Prostate gland (tissue), 2 donors: Measurements from ENCODE around the gene PGGHG. TPM values are rescaled to one million over a fixed set of nuclear protein-coding genes. Genes with fewer than 3 reads are reported as not detected.

Source experiments
- DNase-seq: peaks from one replicate; pipeline ENCODE4 v3.0.0-alpha.2; 2019; ENCODE audit warnings: low spot score
- H3K27ac ChIP-seq, 2 donors: fragments of 200-600 bp; sonication (generic); 2 replicates each; pipeline ENCODE4 v1.5.1; 2017 to 2019
- H3K27me3 ChIP-seq: fragments of 200-600 bp; sonication (generic); replicated peaks from 2 replicates; pipeline ENCODE4 v1.5.1; 2019; ENCODE audit not compliant: insufficient read depth
- H3K36me3 ChIP-seq, 2 donors: fragments of 200-600 bp; sonication (generic); 1 replicate in 1 of 2; 2 replicates in 1 of 2; pipeline versions ENCODE4 v1.5.1 to v1.8.1; 2017 to 2019
- H3K4me1 ChIP-seq: fragments of 200-600 bp; sonication (generic); replicated peaks from 2 replicates; pipeline ENCODE4 v1.5.1; 2019
- H3K4me3 ChIP-seq, 2 donors: fragments of 200-600 bp; sonication (generic); 2 replicates each; pipeline ENCODE4 v1.5.1; 2017 to 2019
- H3K9me3 ChIP-seq: fragments of 200-600 bp; sonication (generic); 2 replicates; pipeline ENCODE4 v1.5.1; 2017
- POLR2A ChIP-seq: fragments of 450-650 bp; IDR thresholded peaks from one replicate; pipeline ENCODE4 v1.6.1; 2016; ENCODE audit warnings: antibody characterized with exemption, mild to moderate bottlenecking
- POLR2AphosphoS5 ChIP-seq: sonication (generic); formaldehyde crosslinking; IDR thresholded peaks from one replicate; pipeline ENCODE4 v1.6.1; 2017; ENCODE audit warnings: antibody characterized with exemption
- WGBS: methylation state at CpG from one replicate; pipeline ENCODE4 v1.1.5; 2018; 5-methylcytosine and 5-hydroxymethylcytosine counted together
- intact Hi-C: fragments of 100-400 bp; cut with DNase I; formaldehyde crosslinking; loops from one replicate; pipeline ENCODE4 v1.14.2; 2022
- total RNA-seq, 2 donors: library from RNA; depleted of rRNA; stranded (reverse); fragments of >200 nt; gene quantifications; one replicate each; pipeline ENCODE4 v1.1.0, GENCODE V29; 2016
- TF ChIP-seq, protein P1 (sequence below), 4 experiments: fragments of 200-600 bp in 2 of 4; fragments of 450-650 bp in 2 of 4; sonication (generic) in 2 of 4; IDR thresholded peaks; 1 replicate in 3 of 4; 2 replicates in 1 of 4; pipeline ENCODE4 v1.5.1; 2016 to 2019; ENCODE audit warnings: antibody characterized with exemption in 4 of 4, mild to moderate bottlenecking in 2 of 4, moderate library complexity in 2 of 4

The PGGHG gene
- total RNA-seq, 2 donors from 2014 or later = 18.4 to 63.1 TPM

DNA sequence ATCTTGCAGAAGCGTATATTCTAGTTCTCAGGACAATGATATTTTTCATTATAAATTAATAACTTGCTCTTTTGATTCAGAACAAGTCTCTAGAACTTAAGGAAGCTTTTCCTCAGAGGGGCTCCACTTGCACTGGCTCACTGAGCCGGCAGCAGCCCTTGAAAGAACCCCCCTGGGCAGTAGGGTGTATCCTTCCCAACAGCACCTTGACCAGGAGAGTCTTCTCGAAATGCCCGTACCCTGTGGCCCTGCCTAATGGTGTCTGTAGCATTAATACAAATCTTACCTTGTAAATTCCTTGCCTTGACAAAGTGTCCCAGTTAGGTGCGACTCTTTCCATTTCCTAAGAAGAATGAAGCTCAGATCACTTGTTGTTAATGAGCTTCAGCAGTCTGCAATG, 38.7 kb upstream of the PGGHG start:
- Histone ChIP-seq H3K4me1 (no peaks in the 10 kb centered on the region), H3K36me3 (peaks cover 7 to 12% of the 10 kb centered on the region in 2 donors), H3K27ac (no peak overlapping the region), H3K27me3 (no peaks in the 10 kb centered on the region), H3K4me3 (no peak overlapping the region), H3K9me3 (no peaks in the 10 kb centered on the region)
- WGBS = 79% methylated on average over 5 of the region's 5 CpGs
- intact Hi-C loops = no loop called here
- no peak for TF ChIP-seq POLR2AphosphoS5
- no peak for TF ChIP-seq POLR2A
- TF ChIP-seq, protein P1, sequence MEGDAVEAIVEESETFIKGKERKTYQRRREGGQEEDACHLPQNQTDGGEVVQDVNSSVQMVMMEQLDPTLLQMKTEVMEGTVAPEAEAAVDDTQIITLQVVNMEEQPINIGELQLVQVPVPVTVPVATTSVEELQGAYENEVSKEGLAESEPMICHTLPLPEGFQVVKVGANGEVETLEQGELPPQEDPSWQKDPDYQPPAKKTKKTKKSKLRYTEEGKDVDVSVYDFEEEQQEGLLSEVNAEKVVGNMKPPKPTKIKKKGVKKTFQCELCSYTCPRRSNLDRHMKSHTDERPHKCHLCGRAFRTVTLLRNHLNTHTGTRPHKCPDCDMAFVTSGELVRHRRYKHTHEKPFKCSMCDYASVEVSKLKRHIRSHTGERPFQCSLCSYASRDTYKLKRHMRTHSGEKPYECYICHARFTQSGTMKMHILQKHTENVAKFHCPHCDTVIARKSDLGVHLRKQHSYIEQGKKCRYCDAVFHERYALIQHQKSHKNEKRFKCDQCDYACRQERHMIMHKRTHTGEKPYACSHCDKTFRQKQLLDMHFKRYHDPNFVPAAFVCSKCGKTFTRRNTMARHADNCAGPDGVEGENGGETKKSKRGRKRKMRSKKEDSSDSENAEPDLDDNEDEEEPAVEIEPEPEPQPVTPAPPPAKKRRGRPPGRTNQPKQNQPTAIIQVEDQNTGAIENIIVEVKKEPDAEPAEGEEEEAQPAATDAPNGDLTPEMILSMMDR (IDR thresholded peaks at IDR 0.05) = no peak
- no peak for DNase-seq

DNA sequence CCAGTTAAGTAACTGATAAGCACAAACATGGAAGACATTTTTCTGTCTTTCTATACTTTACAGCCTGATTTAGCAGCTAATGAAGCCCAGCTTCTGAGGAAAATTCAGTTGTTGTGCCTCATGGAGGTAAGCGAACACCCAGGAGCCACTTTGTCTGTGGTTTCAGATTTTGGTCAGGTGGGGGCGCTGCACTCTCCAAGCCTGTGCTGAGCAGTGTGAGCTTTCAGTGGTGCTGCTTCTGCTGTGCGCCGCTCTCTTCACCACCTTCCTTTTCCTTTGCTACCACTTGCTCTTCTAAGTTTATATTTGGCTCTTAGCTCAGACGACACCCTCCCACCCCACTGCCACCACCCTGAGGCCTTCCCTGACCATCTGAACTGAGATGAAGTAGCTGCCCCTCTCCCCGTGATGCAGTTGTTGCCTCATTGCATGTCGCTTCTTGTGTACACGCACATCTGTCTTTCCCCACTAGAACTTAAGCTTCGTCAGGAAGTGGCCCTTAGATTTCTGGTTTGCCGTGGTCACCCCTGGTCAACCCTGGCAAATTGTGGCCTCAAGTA, 38.1 kb upstream of the PGGHG start:
- Histone ChIP-seq H3K36me3 (peaks cover 7 to 12% of the 10 kb centered on the region in 2 donors), H3K4me3 (no peak overlapping the region), H3K4me1 (no peaks in the 10 kb centered on the region), H3K27me3 (no peaks in the 10 kb centered on the region), H3K9me3 (no peaks in the 10 kb centered on the region), H3K27ac (no peak overlapping the region)
- TF ChIP-seq POLR2AphosphoS5 = no peak
- TF ChIP-seq, protein P1 (IDR thresholded peaks at IDR 0.05) = peak in 3 of 4 experiments; percentile 39 to 52 (median 47)
- 80% methylated on average over 10 of the region's 10 CpGs for WGBS
- intact Hi-C loops = no loop called here
- DNase-seq = peak; percentile 29

DNA sequence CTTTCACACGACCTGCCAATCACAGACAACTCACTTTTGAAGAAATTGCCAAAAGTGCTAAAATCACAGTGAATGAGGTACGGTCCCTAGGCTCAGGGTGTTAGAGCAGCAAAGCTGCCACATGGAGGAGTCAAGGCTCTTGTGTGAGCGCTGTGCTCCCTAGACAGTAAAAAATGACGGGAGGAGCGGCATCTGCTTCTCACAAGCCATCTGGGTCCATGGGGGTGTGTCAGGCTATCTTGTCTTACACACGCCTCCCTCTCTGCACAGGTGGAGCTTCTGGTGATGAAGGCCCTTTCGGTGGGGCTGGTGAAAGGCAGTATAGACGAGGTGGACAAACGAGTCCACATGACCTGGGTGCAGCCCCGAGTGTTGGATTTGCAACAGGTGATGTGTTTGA, 37.4 kb upstream of the PGGHG start:
- Histone ChIP-seq H3K27me3 (no peaks in the 10 kb centered on the region), H3K27ac (no peak overlapping the region), H3K9me3 (no peaks in the 10 kb centered on the region), H3K4me1 (no peaks in the 10 kb centered on the region), H3K4me3 (no peak overlapping the region), H3K36me3 (peaks cover 7 to 12% of the 10 kb centered on the region in 2 donors)
- TF ChIP-seq, protein P1 (IDR thresholded peaks at IDR 0.05) = no peak
- WGBS = 72% methylated on average over 10 of the region's 10 CpGs
- DNase-seq = no peak
- intact Hi-C loops = no loop called here

DNA sequence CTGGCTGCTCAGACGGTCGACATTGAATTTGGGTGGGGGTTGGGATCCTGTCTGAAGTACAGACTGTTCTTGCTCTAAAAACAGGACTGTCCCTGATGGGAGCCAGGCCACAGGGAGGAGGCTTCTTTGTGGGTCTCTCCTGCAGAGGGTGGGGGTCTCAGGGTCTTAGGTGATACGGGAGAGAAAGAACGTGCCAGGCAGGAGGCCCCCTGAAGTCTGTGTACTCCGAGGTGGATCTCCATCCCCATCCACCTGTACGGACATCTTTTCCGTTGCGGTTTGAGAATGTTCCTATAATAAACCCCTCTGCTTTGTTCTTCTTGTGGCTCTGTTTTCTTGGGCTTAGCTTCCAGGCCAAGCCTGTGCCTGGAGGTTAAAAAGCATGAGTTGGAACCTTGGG, 36.3 kb upstream of the PGGHG start:
- H3K4me1 ChIP-seq = no peaks in the 10 kb centered on the region
- intact Hi-C loops = no loop called here
- H3K4me3 ChIP-seq = no peak overlapping the region
- no peak for DNase-seq
- WGBS = 88% methylated on average over 6 of the region's 8 CpGs
- no peak overlapping the region for H3K27ac ChIP-seq
- H3K9me3 ChIP-seq = no peaks in the 10 kb centered on the region
- H3K27me3 ChIP-seq = no peaks in the 10 kb centered on the region
- TF ChIP-seq, protein P1 (IDR thresholded peaks at IDR 0.05) = no peak
- TF ChIP-seq POLR2AphosphoS5 (no peak), POLR2A (no peak)
- peaks cover 6% of the 10 kb centered on the region in 2 donors for H3K36me3 ChIP-seq

DNA sequence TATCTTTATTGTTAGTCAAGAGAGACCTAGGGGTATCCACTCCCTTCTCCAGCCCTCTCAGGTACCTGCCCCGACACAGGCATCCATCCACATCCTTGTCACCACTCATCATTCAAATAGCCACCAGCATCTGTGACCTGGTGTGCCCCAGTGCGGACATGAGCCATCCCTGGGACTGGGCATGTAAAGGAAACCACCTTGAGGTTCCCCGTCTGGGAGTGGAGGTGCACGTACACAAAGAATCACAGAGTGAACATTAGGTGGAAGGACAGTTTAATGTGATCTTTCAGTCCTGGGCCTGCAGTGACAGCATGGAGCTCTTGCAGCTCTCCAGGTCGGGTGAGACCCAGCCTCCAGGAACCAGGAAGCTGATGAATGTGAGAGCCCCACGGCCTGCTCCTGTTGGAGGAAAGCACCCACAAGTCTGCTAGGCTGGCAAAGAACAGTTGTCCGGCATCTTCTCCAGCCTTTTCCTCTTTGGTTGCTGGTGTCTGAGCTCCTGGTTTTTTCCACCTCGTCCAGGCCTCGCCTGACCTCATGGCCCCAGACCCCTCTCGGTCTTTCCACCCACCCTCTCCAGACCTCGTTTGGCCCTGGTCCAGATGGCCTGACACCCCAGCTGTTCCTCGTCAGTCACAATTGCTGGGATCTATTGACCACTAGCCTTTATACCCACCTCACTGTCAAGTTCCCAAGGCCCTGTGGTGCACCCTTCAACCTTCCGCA, 35.6 kb upstream of the PGGHG start:
- Histone ChIP-seq H3K27me3 (no peaks in the 10 kb centered on the region), H3K4me3 (no peak overlapping the region), H3K27ac (no peak overlapping the region), H3K36me3 (peaks cover 0 to 6% of the 10 kb centered on the region in 2 donors), H3K9me3 (no peaks in the 10 kb centered on the region), H3K4me1 (no peaks in the 10 kb centered on the region)
- no peak for DNase-seq
- TF ChIP-seq, protein P1 (IDR thresholded peaks at IDR 0.05) = no peak
- TF ChIP-seq POLR2AphosphoS5 = no peak
- intact Hi-C loops = no loop called here
- WGBS = 74% methylated on average over 13 of the region's 13 CpGs
